MM.1S (cell line): ENCODE results near the gene GSTA4.

Experiments used
- EZH2 ChIP-seq: fragments of 300-600 bp; sonication (generic); optimal IDR thresholded peaks from 2 replicates; pipeline ENCODE3; 2017; ENCODE audit warnings: low read depth, mild to moderate bottlenecking, antibody characterized with exemption, low read length, mixed read lengths
- TF ChIP-seq, protein P1 (sequence below): fragments of 300-600 bp; sonication (generic); IDR thresholded peaks from 2 replicates; pipeline ENCODE4 v1.5.1; 2016; ENCODE audit warnings: antibody characterized with exemption, low read length, mixed read lengths

- TF ChIP-seq, protein P1, sequence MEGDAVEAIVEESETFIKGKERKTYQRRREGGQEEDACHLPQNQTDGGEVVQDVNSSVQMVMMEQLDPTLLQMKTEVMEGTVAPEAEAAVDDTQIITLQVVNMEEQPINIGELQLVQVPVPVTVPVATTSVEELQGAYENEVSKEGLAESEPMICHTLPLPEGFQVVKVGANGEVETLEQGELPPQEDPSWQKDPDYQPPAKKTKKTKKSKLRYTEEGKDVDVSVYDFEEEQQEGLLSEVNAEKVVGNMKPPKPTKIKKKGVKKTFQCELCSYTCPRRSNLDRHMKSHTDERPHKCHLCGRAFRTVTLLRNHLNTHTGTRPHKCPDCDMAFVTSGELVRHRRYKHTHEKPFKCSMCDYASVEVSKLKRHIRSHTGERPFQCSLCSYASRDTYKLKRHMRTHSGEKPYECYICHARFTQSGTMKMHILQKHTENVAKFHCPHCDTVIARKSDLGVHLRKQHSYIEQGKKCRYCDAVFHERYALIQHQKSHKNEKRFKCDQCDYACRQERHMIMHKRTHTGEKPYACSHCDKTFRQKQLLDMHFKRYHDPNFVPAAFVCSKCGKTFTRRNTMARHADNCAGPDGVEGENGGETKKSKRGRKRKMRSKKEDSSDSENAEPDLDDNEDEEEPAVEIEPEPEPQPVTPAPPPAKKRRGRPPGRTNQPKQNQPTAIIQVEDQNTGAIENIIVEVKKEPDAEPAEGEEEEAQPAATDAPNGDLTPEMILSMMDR, result no peak
- TF ChIP-seq EZH2, result no peak
These were observed 46.3 kb upstream of the GSTA4 start for GRCh38 chr6:53041356-53041755.
